Muscle layer of colon (tissue), 2 donors: ENCODE data around the gene PIP4K2C.

ENCODE experiments used
- H3K27ac ChIP-seq: one replicate; pipeline ENCODE4 v1.7.0; 2013; ENCODE audit warnings: low read depth, mild to moderate bottlenecking, low read length, moderate library complexity
- H3K27me3 ChIP-seq, 2 donors: one replicate each; pipeline ENCODE4 v1.7.0; 2013; ENCODE audit warnings: low read length in 2 of 2, mild to moderate bottlenecking in 2 of 2; ENCODE audit not compliant: insufficient read depth in 2 of 2, control insufficient read depth in 1 of 2
- H3K36me3 ChIP-seq: one replicate; pipeline ENCODE4 v1.7.0; 2013; ENCODE audit warnings: mild to moderate bottlenecking, low read length; ENCODE audit not compliant: insufficient read depth
- H3K4me1 ChIP-seq: one replicate; pipeline ENCODE4 v1.7.0; 2013; ENCODE audit warnings: mild to moderate bottlenecking, low read length; ENCODE audit not compliant: insufficient read depth
- H3K4me3 ChIP-seq, 2 donors: one replicate each; pipeline ENCODE4 v1.7.0; 2013; ENCODE audit warnings: low read length in 2 of 2, low read depth in 1 of 2, mild to moderate bottlenecking in 1 of 2, moderate library complexity in 1 of 2
- H3K9ac ChIP-seq: one replicate; pipeline ENCODE4 v1.7.0; 2013; ENCODE audit warnings: low read length
- H3K9me3 ChIP-seq: one replicate; pipeline ENCODE4 v1.7.0; 2013; ENCODE audit warnings: mild to moderate bottlenecking, low read length
- donor health status: abdominal sarcoma.
- donor health status: Adenocarcinoma of cecum.

The PIP4K2C gene

DNA sequence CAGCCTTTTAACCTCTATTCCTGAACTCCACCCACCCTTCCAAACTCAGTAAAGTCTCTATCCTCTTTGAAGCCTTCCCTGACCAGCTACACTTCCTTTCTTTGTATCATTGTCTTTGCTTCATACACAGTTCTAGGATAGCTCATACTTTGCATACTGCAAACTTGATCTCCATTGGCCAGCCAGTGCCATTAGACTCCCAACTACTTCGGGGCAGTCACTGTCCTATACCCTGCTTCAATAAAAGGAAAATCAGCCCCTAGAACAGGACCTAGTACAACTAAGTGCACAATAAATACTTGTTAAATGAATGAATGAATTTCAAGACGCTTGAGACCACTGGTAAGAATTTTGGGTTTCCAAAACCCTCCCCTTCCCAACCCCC is 521 bp upstream of the PIP4K2C start:
- Histone ChIP-seq H3K4me1 (peaks cover 14% of the 10 kb centered on the region), H3K36me3 (peaks cover 6% of the 10 kb centered on the region), H3K9me3 (no peaks in the 10 kb centered on the region), H3K9ac (no peak overlapping the region), H3K27me3 (no peaks in the 10 kb centered on the region), H3K27ac (peak overlapping the region; percentile 90), H3K4me3 (peak overlapping the region; percentile 91 to 99)

DNA sequence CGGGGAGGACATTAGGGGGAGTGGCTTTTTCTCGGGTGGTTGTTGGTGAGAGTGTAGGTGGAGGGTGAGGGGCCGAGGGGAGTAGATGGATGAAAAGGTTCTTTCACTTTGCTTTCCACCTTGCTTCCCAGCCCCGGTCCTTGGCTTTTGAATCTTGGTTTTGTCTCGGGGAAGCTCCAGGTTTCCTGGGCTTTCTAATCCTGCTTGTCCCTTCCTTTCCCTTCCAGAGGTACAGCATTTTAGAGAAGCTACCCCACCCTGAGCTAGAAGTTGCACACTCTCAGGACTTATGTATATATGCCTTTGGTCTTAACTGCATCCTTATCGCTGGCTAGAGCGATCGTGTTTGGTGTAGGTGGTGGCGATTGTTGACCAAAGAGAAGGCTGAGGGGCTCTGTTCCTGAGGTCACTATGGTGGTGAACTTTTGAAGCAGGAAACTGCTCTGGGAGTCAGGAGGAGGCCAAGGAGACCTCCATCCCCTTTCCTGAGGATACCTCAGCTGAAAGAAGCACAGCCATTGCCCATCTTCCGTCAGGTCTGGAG is 862 bp downstream of the PIP4K2C start:
- peak overlapping the region; percentile 91 to 99 for H3K4me3 ChIP-seq
- no peaks in the 10 kb centered on the region for H3K27me3 ChIP-seq
- H3K9me3 ChIP-seq: no peaks in the 10 kb centered on the region
- peak overlapping the region; percentile 68 for H3K9ac ChIP-seq
- peaks cover 14% of the 10 kb centered on the region for H3K4me1 ChIP-seq
- peaks cover 16% of the 10 kb centered on the region for H3K36me3 ChIP-seq
- peak overlapping the region; percentile 90 for H3K27ac ChIP-seq

GRCh38 chr12:57592551-57593165 is 1.7 kb downstream of the PIP4K2C start:
- Histone ChIP-seq H3K27me3 (no peaks in the 10 kb centered on the region), H3K4me1 (peaks cover 14% of the 10 kb centered on the region), H3K9me3 (no peaks in the 10 kb centered on the region), H3K36me3 (peaks cover 21% of the 10 kb centered on the region), H3K27ac (no peak overlapping the region), H3K9ac (no peak overlapping the region), H3K4me3 (no peak overlapping the region)

GRCh38 chr12:57593187-57593586 is 2.2 kb downstream of the PIP4K2C start:
- Histone ChIP-seq H3K9me3 (no peaks in the 10 kb centered on the region), H3K36me3 (peaks cover 21% of the 10 kb centered on the region), H3K27me3 (no peaks in the 10 kb centered on the region), H3K4me3 (no peak overlapping the region), H3K27ac (no peak overlapping the region), H3K9ac (no peak overlapping the region), H3K4me1 (peaks cover 14% of the 10 kb centered on the region)

DNA sequence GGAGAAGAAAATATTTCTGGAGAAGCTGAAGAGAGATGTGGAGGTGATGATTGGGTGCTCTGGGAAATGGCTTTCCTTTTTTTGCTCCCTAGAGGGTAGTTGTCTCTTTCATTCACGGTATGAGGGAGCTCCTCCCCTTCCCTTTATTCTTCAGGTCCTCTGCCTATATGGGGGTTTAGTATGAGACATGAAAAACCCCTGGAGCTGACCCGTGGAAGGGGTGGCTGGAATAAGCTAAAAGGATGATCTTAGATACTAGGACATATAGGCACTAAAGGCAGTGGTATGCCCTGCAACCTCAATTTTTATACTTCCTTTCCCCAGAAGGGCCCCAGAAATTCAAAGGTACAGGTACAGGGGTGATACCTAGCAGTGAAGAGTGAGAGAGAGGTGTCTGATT is 9.4 kb downstream of the PIP4K2C start:
- no peak overlapping the region for H3K4me3 ChIP-seq
- no peaks in the 10 kb centered on the region for H3K27me3 ChIP-seq
- peaks cover 55% of the 10 kb centered on the region for H3K36me3 ChIP-seq
- H3K9ac ChIP-seq: no peak overlapping the region
- no peaks in the 10 kb centered on the region for H3K9me3 ChIP-seq
- peaks cover 8% of the 10 kb centered on the region for H3K4me1 ChIP-seq
- H3K27ac ChIP-seq: no peak overlapping the region

GRCh38 chr12:57602544-57602943 is 11.6 kb downstream of the PIP4K2C start:
- peaks cover 20% of the 10 kb centered on the region for H3K4me1 ChIP-seq
- no peaks in the 10 kb centered on the region for H3K27me3 ChIP-seq
- peak overlapping the region; percentile 28 for H3K27ac ChIP-seq
- peaks cover 45% of the 10 kb centered on the region for H3K36me3 ChIP-seq
- H3K9ac ChIP-seq: no peak overlapping the region
- no peak overlapping the region for H3K4me3 ChIP-seq
- H3K9me3 ChIP-seq: no peaks in the 10 kb centered on the region

- Histone ChIP-seq H3K27me3 (no peaks in the 10 kb centered on the region), H3K9me3 (no peaks in the 10 kb centered on the region), H3K9ac (no peak overlapping the region), H3K36me3 (peaks cover 53% of the 10 kb centered on the region), H3K27ac (peak overlapping the region; percentile 98), H3K4me1 (peaks cover 20% of the 10 kb centered on the region), H3K4me3 (no peak overlapping the region)
These were observed 12.3 kb downstream of the PIP4K2C start for GRCh38 chr12:57603324-57603723.

DNA sequence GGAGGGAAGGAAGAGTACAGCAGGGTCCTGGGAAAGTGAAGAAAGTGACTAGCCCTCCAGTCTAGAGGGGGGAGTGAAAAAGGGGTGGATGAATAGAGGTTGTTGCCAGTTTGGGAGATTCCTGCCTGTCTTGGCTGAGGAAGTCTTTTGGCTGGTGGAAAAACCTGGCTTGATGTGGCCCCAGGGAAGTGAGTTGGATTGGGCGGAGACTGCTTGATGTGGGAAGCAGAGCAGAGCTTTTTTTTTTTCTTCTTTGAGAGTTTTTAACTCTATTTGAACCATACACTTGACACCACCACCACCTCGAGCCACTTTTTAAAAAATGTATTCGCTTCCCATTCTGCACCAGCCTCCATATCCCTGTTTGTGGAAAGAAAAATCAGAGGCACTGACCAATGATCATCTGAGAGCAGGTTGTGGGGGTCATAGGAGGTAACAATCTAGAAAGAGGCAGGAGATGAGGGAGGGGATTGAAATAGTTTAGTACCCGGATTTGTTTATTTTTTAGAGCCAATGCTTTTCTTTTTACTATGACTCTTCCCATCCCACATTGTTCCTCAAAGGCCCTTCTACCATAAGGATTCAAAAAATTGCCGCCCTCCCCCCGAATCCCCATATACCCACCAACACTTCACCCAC is 12.9 kb downstream of the PIP4K2C start:
- Histone ChIP-seq H3K27ac (peak overlapping the region; percentile 98), H3K4me1 (peaks cover 20% of the 10 kb centered on the region), H3K36me3 (peaks cover 54% of the 10 kb centered on the region), H3K27me3 (no peaks in the 10 kb centered on the region), H3K4me3 (peak overlapping the region; percentile 86 to 97), H3K9me3 (no peaks in the 10 kb centered on the region), H3K9ac (peak overlapping the region; percentile 66)

DNA sequence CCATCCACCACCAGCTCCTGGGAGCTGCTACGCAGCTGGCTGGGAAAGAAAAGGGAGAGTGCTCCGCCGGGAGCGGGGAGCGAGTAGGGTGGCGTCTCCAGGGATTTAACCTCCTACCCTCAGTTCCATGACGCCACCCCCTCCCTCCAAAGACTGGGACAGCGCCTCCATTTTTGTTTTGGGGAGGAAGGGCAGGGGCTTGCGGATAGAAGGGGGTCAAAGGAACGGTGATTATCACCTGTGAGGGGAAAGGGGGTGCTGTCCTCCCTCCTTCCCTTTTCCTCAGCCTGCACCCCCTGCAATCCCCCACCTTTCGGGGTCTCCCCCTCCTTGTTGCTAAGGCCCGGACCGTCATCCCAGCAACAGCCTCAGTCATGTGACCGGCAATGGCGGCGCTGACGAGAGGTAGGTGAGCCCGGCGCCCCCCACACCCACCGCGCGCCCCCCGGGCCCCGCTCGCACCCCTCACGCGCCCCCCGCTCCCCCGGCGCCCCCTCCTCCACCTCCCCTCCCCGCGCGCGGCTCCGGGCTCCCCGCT is 13.5 kb downstream of the PIP4K2C start, which contains the start of gene DTX3:
Gene DTX3 (plus strand): TSS at position 371 of the 538 bp plus-strand sequence. CDS start 1,694 bp downstream, outside the sequence.
- Histone ChIP-seq H3K4me1 (peaks cover 26% of the 10 kb centered on the region), H3K27me3 (no peaks in the 10 kb centered on the region), H3K27ac (peak within 1 kb of the TSS; percentile 98), H3K36me3 (peaks cover 52% of the 10 kb centered on the region), H3K9me3 (no peaks in the 10 kb centered on the region), H3K9ac (peak within 1 kb of the TSS; percentile 79), H3K4me3 (peak within 1 kb of the TSS; percentile 90 to 97)

GRCh38 chr12:57604992-57605810 is 14.2 kb downstream of the PIP4K2C start:
- H3K36me3 ChIP-seq: peaks cover 45% of the 10 kb centered on the region
- H3K4me3 ChIP-seq: peak overlapping the region; percentile 90 to 97
- peak overlapping the region; percentile 79 for H3K9ac ChIP-seq
- H3K27me3 ChIP-seq: no peaks in the 10 kb centered on the region
- H3K27ac ChIP-seq: peak overlapping the region; percentile 98
- peaks cover 28% of the 10 kb centered on the region for H3K4me1 ChIP-seq
- no peaks in the 10 kb centered on the region for H3K9me3 ChIP-seq

GRCh38 chr12:57605811-57606311 is 14.9 kb downstream of the PIP4K2C start:
- Histone ChIP-seq H3K4me1 (peaks cover 28% of the 10 kb centered on the region), H3K9me3 (no peaks in the 10 kb centered on the region), H3K36me3 (peaks cover 39% of the 10 kb centered on the region), H3K27ac (peak overlapping the region; percentile 98), H3K4me3 (peak overlapping the region; percentile 90 to 97), H3K9ac (no peak overlapping the region), H3K27me3 (no peaks in the 10 kb centered on the region)
